ENCODE data around the gene STUB1.

The STUB1 gene

DNA sequence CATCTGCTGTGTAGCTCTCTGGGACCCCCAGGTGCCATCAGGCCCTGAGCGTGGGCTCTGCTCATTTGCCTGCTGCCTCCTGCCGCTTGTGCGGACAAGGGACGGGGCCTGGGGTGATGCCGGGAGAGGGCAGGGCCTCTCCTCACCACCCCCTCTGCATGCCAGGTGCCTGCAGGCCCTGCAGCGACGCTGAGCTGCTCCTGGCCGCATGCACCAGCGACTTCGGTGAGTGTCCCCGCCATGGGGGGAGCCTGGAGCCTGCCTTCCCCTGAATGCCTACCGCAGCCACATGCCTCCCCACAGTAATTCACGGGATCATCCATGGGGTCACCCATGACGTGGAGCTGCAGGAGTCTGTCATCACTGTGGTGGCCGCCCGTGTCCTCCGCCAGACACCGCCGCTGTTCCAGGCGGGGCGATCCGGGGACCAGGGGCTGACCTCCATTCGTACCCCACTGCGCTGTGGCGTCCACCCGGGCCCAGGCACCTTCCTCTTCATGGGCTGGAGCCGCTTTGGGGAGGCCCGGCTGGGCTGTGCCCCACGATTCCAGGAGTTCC is 36.6 kb downstream of the STUB1 start:
- H3K4me3 ChIP-seq, result no peak overlapping the region

DNA sequence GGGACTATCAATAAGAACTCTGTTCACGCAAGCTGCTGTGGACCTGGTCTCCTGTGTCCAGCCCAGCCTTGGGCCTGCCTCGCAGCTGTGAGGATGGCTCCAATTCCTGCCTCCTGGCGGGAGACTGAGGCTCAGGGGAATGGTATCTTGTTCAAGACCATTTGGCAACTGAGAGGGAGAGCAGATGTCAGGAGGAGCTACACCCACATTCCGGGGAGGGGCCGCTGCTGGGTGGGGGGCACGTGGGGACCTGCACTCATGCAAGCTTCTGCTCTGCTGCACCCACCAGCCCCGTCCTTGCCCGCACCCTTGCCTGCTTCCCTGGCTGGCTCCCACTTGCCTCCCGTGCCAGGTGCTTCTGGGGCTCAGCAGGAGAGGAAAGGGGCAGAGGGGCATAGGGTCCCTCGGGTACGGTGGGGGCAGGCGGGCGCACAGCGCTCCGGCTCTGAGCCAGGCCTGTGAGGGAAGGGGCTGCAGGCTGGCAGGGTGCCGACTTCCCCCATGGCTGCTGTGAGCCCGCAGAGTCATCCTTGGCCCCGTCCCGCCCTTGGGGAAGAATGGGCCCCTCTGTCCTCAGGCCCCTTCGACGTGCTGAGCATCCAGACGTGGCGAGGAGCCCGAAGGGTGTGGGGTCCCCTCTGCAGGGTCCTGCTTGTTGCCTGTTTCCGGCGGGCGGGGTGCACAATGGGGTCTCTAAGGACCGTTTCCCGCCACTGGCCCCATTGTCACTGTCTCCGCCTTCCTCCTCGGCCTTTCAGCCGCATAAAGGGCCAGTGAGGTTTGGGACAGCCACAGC is 37.4 kb downstream of the STUB1 start:
- H3K4me3 ChIP-seq, result no peak overlapping the region

More for the DNA sequence above, 36.6 kb downstream of the STUB1 start:
- no peak overlapping the region for H3K27ac ChIP-seq

GRCh38 chr16:718389-718788 is 38.2 kb downstream of the STUB1 start:
- Histone ChIP-seq H3K27ac (no peak overlapping the region), H3K4me3 (no peak overlapping the region)

More for the DNA sequence above, 37.4 kb downstream of the STUB1 start:
- no peak overlapping the region for H3K27ac ChIP-seq

- H3K4me3 ChIP-seq, result no peak overlapping the region
- H3K27ac ChIP-seq, result no peak overlapping the region
Observed at GRCh38 chr16:718922-719321, 38.7 kb downstream of the STUB1 start.

GRCh38 chr16:719815-720446 is 39.7 kb downstream of the STUB1 start:
- peak overlapping the region; percentile 49 to 77 (median 67) for H3K4me3 ChIP-seq
- H3K27ac ChIP-seq, result peak overlapping the region in 16 of 21 experiments; percentile 75 to 92 (median 84)

- Histone ChIP-seq H3K27ac (peak overlapping the region; percentile 58 to 92 (median 82)), H3K4me3 (peak overlapping the region; percentile 49 to 77 (median 67))
Observed at GRCh38 chr16:720447-720989, 40.3 kb downstream of the STUB1 start.

GRCh38 chr16:720990-721764 is 41.0 kb downstream of the STUB1 start, which contains the start of gene ANTKMT:
TSS of gene ANTKMT (plus strand) at chr16:721146. CDS start at chr16:721275, 129 bp downstream.
- peak within 1 kb of the TSS; percentile 58 to 92 (median 82) for H3K27ac ChIP-seq
- peak within 1 kb of the TSS; percentile 49 to 77 (median 67) for H3K4me3 ChIP-seq

DNA sequence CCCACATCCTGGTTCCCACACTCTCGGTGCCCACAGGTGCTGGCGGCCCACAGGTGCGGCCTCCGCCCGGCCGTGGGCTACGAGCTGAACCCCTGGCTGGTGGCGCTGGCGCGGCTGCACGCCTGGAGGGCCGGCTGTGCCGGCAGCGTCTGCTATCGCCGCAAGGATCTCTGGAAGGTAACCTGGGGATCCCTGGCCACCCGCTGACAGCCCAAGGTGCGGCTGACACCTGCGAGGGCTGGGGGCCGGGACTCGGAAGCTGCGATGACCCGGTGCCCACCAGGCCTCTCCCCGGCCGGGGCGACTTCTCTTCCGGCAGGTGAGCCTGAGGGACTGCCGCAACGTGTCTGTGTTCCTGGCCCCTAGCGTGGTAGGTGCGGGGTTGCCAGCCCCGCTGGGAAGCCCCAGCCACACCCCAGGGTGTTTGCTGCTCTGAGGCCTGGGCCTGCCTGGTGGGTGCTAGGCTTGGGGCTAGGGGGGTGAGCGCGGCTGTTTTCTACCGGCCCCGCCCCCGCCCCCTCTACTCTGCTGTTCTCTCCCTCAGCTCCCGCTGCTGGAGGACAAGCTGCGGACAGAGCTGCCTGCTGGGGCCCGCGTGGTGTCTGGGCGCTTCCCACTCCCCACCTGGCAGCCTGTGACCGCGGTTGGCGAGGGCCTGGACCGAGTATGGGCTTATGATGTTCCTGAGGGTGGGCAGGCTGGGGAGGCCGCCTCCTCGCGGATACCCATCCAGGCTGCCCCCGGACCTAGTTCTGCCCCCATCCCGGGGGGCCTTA is 41.7 kb downstream of the STUB1 start:
- Histone ChIP-seq H3K27ac (peak overlapping the region in 16 of 21 experiments; percentile 58 to 91 (median 83)), H3K4me3 (peak overlapping the region; percentile 49 to 77 (median 67))

GRCh38 chr16:722835-723633 is 42.8 kb downstream of the STUB1 start:
- peak overlapping the region in 1 of 21 experiments; percentile 26 for H3K27ac ChIP-seq
- H3K4me3 ChIP-seq, result no peak overlapping the region

GRCh38 chr16:723695-724094 is 43.5 kb downstream of the STUB1 start:
- H3K27ac ChIP-seq, result no peak overlapping the region
- no peak overlapping the region for H3K4me3 ChIP-seq

DNA sequence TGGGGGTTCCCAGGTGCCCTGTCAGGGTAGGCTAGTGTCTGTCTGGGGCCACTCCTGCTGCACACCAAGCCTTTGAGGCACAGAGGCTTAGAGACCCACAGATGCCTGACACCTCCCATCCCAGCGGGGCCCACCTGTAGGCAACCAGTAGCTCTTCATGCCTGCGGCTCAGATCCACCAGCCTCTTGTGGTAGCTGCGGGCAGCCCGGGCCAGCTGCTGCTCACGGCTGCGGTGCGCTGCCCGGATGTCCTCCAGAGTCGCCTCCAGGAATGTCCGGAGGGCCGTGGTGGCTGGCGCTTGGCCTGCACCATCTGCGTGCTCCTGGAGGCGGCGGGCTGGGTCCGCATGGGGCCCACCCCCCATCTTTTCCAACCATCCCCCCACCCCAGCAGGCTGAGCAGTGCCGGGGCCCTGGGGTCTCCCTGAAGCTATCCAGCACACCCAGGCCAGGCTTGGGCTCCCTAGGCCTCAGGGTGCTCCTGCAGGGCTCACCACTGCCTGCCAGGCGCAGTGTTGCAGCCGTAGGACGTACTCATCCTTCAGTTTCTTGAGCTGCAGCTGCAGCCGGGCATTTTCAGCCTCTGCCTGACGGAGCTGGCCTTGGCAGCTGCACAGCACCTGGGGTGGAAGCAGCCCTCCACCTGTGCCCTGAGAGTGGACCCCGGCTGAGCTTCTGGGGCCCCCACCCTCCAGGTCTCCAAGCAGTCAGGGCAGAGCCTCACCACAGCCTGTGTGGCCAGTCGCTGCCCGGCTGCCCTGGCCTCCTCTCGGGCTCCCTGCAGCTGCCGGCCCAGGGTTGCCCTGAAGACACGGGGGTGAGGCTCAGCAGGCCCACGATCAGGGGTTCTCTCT is 44.2 kb downstream of the STUB1 start:
- no peak overlapping the region for H3K27ac ChIP-seq
- no peak overlapping the region for H3K4me3 ChIP-seq

DNA sequence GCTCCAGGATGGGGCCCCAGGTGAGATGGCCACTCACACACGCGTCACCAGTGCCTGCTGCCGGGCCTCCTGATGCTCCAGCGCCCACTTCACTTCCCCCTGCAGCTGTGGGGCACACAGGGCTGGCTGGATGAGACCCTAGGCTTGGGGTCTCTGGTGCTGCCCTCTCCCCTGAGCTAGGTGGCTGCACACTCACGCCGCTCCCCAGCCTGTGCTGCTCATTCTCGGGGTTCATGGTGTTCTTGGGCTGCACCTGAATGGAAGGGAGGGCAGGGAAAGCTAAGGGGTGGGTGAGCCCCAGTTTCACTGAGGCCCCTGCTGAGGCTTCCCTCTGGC is 44.8 kb downstream of the STUB1 start:
- no peak overlapping the region for H3K27ac ChIP-seq

GRCh38 chr16:725463-726187 is 45.4 kb downstream of the STUB1 start:
- Histone ChIP-seq H3K4me3 (no peak overlapping the region), H3K27ac (no peak overlapping the region)

More for the DNA sequence above, 44.8 kb downstream of the STUB1 start:
- H3K4me3 ChIP-seq, result no peak overlapping the region

DNA sequence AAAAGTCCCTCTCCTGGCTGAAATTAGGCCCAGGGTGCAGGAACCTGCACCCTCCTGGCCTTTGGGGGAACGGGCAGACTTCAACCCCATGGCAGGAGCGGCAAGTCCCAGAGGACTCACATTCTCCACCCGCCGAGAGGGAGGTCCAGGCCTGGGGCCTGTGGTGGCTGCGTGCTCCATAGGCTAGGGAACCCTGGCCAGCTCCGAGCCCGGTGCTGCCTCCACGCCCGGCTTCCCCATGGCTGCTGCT is 45.9 kb downstream of the STUB1 start:
- peak overlapping the region in 1 of 7 experiments; percentile 36 for H3K4me3 ChIP-seq
- H3K27ac ChIP-seq, result no peak overlapping the region

- Histone ChIP-seq H3K27ac (peak within 1 kb of the TSS in 13 of 21 experiments; percentile 1 to 72 (median 53)), H3K4me3 (peak within 1 kb of the TSS; percentile 31 to 49 (median 39))
Observed at GRCh38 chr16:726438-727290, 46.5 kb downstream of the STUB1 start, which contains the start of the genes CCDC78 and HAGHL. TSS of gene CCDC78 (minus strand) at chr16:726443. CDS start at chr16:726367, 76 bp downstream. TSS of gene HAGHL (plus strand) at chr16:727106. CDS start at chr16:727510, 404 bp downstream.
